CD4-positive, alpha-beta memory T cell (primary cell): Measurements from ENCODE around the gene TMEM151A. TPM values are rescaled to one million over a fixed set of nuclear protein-coding genes. Genes with fewer than 3 reads are reported as not detected.

Experiments used
- CTCF ChIA-PET: fragments of 350-600 bp; sonication (Branson Sonifier 250); formaldehyde crosslinking; loops from one replicate; lab custom pipeline; 2021; ENCODE audit warnings: inconsistent platforms; ENCODE audit not compliant: partially characterized antibody; lab: Charles Lee
- POLR2A ChIA-PET: fragments of 350-600 bp; sonication (Branson Sonifier 250); formaldehyde crosslinking; loops from one replicate; lab custom pipeline; 2021; ENCODE audit not compliant: partially characterized antibody; lab: Charles Lee
- DNase-seq, 5 donors: peaks; one replicate each; pipeline versions ENCODE4 v3.0.0 to v3.0.0-alpha.2; 2020 to 2022; ENCODE audit warnings: mixed read lengths in 1 of 5
- H3K27ac ChIP-seq: one replicate; pipeline ENCODE4 v1.7.0; 2013; ENCODE audit warnings: low read depth, low read length
- H3K27me3 ChIP-seq: 2 replicates; pipeline ENCODE4 v1.7.0; 2013; ENCODE audit warnings: mild to moderate bottlenecking, low read length, moderate library complexity; ENCODE audit not compliant: insufficient read depth
- H3K36me3 ChIP-seq: 2 replicates; pipeline ENCODE4 v1.7.0; 2013; ENCODE audit warnings: mild to moderate bottlenecking, low read length, moderate library complexity; ENCODE audit not compliant: insufficient read depth
- H3K4me1 ChIP-seq: 2 replicates; pipeline ENCODE4 v1.7.0; 2013; ENCODE audit warnings: mild to moderate bottlenecking, low read length, moderate library complexity; ENCODE audit not compliant: insufficient read depth
- H3K4me3 ChIP-seq, 2 donors: one replicate each; pipeline ENCODE4 v1.7.0; 2013; ENCODE audit warnings: low read length in 2 of 2, mild to moderate bottlenecking in 1 of 2
- H3K9me3 ChIP-seq, 2 donors: one replicate each; pipeline ENCODE4 v1.7.0; 2013; ENCODE audit warnings: low read length in 2 of 2, control low read depth in 1 of 2; ENCODE audit not compliant: control insufficient read depth in 1 of 2
- H3K27ac Mint-ChIP-seq, 7 donors: one replicate each; pipeline ENCODE4 v1.8.0; 2020 to 2021; ENCODE audit warnings: mixed read lengths in 7 of 7, mild to moderate bottlenecking in 6 of 7, inconsistent platforms in 3 of 7, moderate library complexity in 3 of 7
- H3K27me3 Mint-ChIP-seq, 2 donors: one replicate each; pipeline ENCODE4 v1.8.0; 2020 to 2021; ENCODE audit warnings: mixed read lengths in 2 of 2
- H3K36me3 Mint-ChIP-seq, 2 donors: one replicate each; pipeline ENCODE4 v1.8.0; 2020 to 2021; ENCODE audit warnings: mixed read lengths in 2 of 2, inconsistent platforms in 1 of 2, mild to moderate bottlenecking in 1 of 2
- H3K4me1 Mint-ChIP-seq, 4 donors: one replicate each; pipeline ENCODE4 v1.8.0; 2020 to 2021; ENCODE audit warnings: mixed read lengths in 4 of 4, mild to moderate bottlenecking in 1 of 4
- H3K4me3 Mint-ChIP-seq, 8 donors: one replicate each; pipeline ENCODE4 v1.8.0; 2020 to 2021; ENCODE audit warnings: mixed read lengths in 8 of 8, mild to moderate bottlenecking in 7 of 8, moderate library complexity in 6 of 8, inconsistent platforms in 3 of 8
- H3K9me3 Mint-ChIP-seq, 8 donors: one replicate each; pipeline ENCODE4 v1.8.0; 2020 to 2021; ENCODE audit warnings: mixed read lengths in 8 of 8, mild to moderate bottlenecking in 5 of 8, inconsistent platforms in 3 of 8, moderate library complexity in 1 of 8
- intact Hi-C: fragments of 100-400 bp; cut with micrococcal nuclease; formaldehyde crosslinking; loops from one replicate; pipeline ENCODE4 v1.15.1; 2023
- polyA plus RNA-seq, 2 donors: library from polyadenylated mRNA; unstranded; fragments of 300-500 nt; fragmentation: Illumina TruSeq; gene quantifications; one replicate each; pipeline ENCODE4 v1.2.3, GENCODE V29; 2021
- total RNA-seq, 2 experiments: library from RNA; stranded (reverse); gene quantifications; one replicate each; pipeline ENCODE4 v1.2.3, GENCODE V29; 2021

TMEM151A gene
- total and polyA plus RNA-seq, 4 experiments from 2014 or later: not detected

- Histone ChIP-seq H3K9me3 (no peaks in the 10 kb centered on the region), H3K4me1 (peaks cover 40% of the 10 kb centered on the region), H3K4me3 (no peak overlapping the region), H3K36me3 (peaks cover 36% of the 10 kb centered on the region), H3K27ac (no peak overlapping the region), H3K27me3 (no peaks in the 10 kb centered on the region)
- Mint-ChIP-seq H3K36me3 (peaks cover 29 to 55% of the 10 kb centered on the region in 2 donors), H3K27ac (peak overlapping the region in 1 of 7 donors; percentile 30), H3K9me3 (peaks cover 0 to 2% (median 0%) of the 10 kb centered on the region in 8 donors), H3K4me3 (peak overlapping the region in 1 of 8 donors; percentile 58), H3K4me1 (peaks cover 27 to 59% (median 37%) of the 10 kb centered on the region in 4 donors), H3K27me3 (no peaks in the 10 kb centered on the region)
- intact Hi-C loops: no loop called here
- CTCF ChIA-PET: no interaction called here
- POLR2A ChIA-PET: interaction anchor here (1.7 kb wide), 1 partner anchor 29 kb away, joined by 4 read pairs; no protein-coding TSS in a partner anchor
- no peak for DNase-seq
Measured at GRCh38 chr11:66341502-66342126, 49.9 kb downstream of the TMEM151A start.

- no peak for DNase-seq
- CTCF ChIA-PET: interaction anchor here (2.1 to 5.5 kb wide), 3 partner anchors 31 to 46 kb away, joined by 10 to 47 read pairs (median 16); no protein-coding TSS in a partner anchor
- H3K27ac ChIP-seq: no peak overlapping the region
- peaks cover 1 to 4% of the 10 kb centered on the region in 2 donors for H3K27me3 Mint-ChIP-seq
- no peaks in the 10 kb centered on the region for H3K27me3 ChIP-seq
- H3K4me3 ChIP-seq: no peak overlapping the region
- peak overlapping the region; percentile 64 to 99 (median 97) for H3K4me3 Mint-ChIP-seq
- peak overlapping the region in 6 of 7 donors; percentile 69 to 99 (median 90) for H3K27ac Mint-ChIP-seq
- POLR2A ChIA-PET: no interaction called here
- H3K36me3 ChIP-seq: peaks cover 31% of the 10 kb centered on the region
- H3K9me3 ChIP-seq: no peaks in the 10 kb centered on the region
- H3K9me3 Mint-ChIP-seq: peaks cover 0 to 9% (median 0%) of the 10 kb centered on the region in 8 donors
- intact Hi-C loops: no loop called here
- H3K4me1 Mint-ChIP-seq: peaks cover 24 to 58% (median 34%) of the 10 kb centered on the region in 4 donors
- peaks cover 42% of the 10 kb centered on the region for H3K4me1 ChIP-seq
- H3K36me3 Mint-ChIP-seq: peaks cover 29 to 54% of the 10 kb centered on the region in 2 donors
Measured at GRCh38 chr11:66343176-66343575, 51.5 kb downstream of the TMEM151A start.

- peak within 1 kb of the TSS; percentile 79 to 99 for H3K4me3 ChIP-seq
- no peaks in the 10 kb centered on the region for H3K27me3 ChIP-seq
- ChIA-PET POLR2A (interaction anchor here (0.7 to 2.3 kb wide), 14 partner anchors 9 to 633 kb away, joined by 3 to 37 read pairs (median 3); partner anchors contain the start of genes CCDC85B, KAT5, RAB1B and RCE1), CTCF (interaction anchor here (0.6 to 5.5 kb wide), 9 partner anchors 9 to 575 kb away, joined by 3 to 47 read pairs (median 3); partner anchors contain the start of genes RIN1 and SLC29A2)
- Mint-ChIP-seq H3K9me3 (peaks cover 0 to 11% (median 0%) of the 10 kb centered on the region in 8 donors), H3K27ac (peak within 1 kb of the TSS; percentile 95 to 99 (median 98)), H3K36me3 (peaks cover 20 to 44% of the 10 kb centered on the region in 2 donors), H3K4me1 (peaks cover 31 to 62% (median 41%) of the 10 kb centered on the region in 4 donors), H3K27me3 (peaks cover 1 to 4% of the 10 kb centered on the region in 2 donors), H3K4me3 (peak within 1 kb of the TSS; percentile 90 to 99 (median 97))
- DNase-seq: peak; percentile 92 to 99 (median 93)
- H3K27ac ChIP-seq: peak within 1 kb of the TSS; percentile 84
- H3K4me1 ChIP-seq: peaks cover 45% of the 10 kb centered on the region
- H3K9me3 ChIP-seq: no peaks in the 10 kb centered on the region
- H3K36me3 ChIP-seq: peaks cover 23% of the 10 kb centered on the region
- intact Hi-C loops: loop anchor here (1.0 to 5.0 kb wide), 4 partner anchors 28 to 499 kb away; partner anchors contain the start of gene RCE1
Measured at GRCh38 chr11:66344550-66345315, 53.0 kb downstream of the TMEM151A start, which contains the start of gene BRMS1. TSS of gene BRMS1 (minus strand) at chr11:66345104. CDS start at chr11:66342234, 2,870 bp downstream.

- H3K9me3 Mint-ChIP-seq: peaks cover 0 to 11% (median 0%) of the 10 kb centered on the region in 8 donors
- intact Hi-C loops: loop anchor here (1.0 to 5.0 kb wide), 4 partner anchors 28 to 498 kb away; partner anchors contain the start of gene RCE1
- H3K36me3 ChIP-seq: peaks cover 17% of the 10 kb centered on the region
- peak overlapping the region; percentile 84 for H3K27ac ChIP-seq
- no peak for DNase-seq
- H3K4me1 ChIP-seq: peaks cover 45% of the 10 kb centered on the region
- ChIA-PET CTCF (interaction anchor here (0.6 to 5.5 kb wide), 7 partner anchors 18 to 576 kb away, joined by 3 to 47 read pairs (median 7); partner anchors contain the start of gene SLC29A2), POLR2A (interaction anchor here (0.7 to 2.3 kb wide), 12 partner anchors 10 to 498 kb away, joined by 3 to 37 read pairs (median 4); partner anchors contain the start of genes CCDC85B, RAB1B, RCE1 and RIN1)
- H3K4me3 ChIP-seq: peak overlapping the region; percentile 79 to 99
- H3K4me1 Mint-ChIP-seq: peaks cover 31 to 62% (median 41%) of the 10 kb centered on the region in 4 donors
- H3K4me3 Mint-ChIP-seq: peak overlapping the region; percentile 90 to 99 (median 97)
- H3K36me3 Mint-ChIP-seq: peaks cover 20 to 41% of the 10 kb centered on the region in 2 donors
- peak overlapping the region; percentile 95 to 99 (median 98) for H3K27ac Mint-ChIP-seq
- H3K27me3 Mint-ChIP-seq: peaks cover 1 to 4% of the 10 kb centered on the region in 2 donors
- no peaks in the 10 kb centered on the region for H3K9me3 ChIP-seq
- no peaks in the 10 kb centered on the region for H3K27me3 ChIP-seq
Measured at GRCh38 chr11:66345316-66345649, 53.6 kb downstream of the TMEM151A start.

Other genes with a start within 250 kb of the TMEM151A start
- gene GAL3ST3, start 242.7 kb upstream of the TMEM151A start, total RNA-seq: not detected
- not detected for gene GAL3ST3, start 242.7 kb upstream of the TMEM151A start, polyA plus RNA-seq
- gene SF3B2, start 239.5 kb upstream of the TMEM151A start, total RNA-seq: 100 to 1,000 TPM; 238 to 240 TPM
- gene SF3B2, start 239.5 kb upstream of the TMEM151A start, polyA plus RNA-seq: 100 to 1,000 TPM in 1 of 2 donors, 10 to 100 TPM in 1; 74.4 to 128 TPM
- 100 to 1,000 TPM; 251 to 262 TPM for gene PACS1, start 221.6 kb upstream of the TMEM151A start, total RNA-seq
- gene PACS1, start 221.6 kb upstream of the TMEM151A start, polyA plus RNA-seq: 100 to 1,000 TPM in 1 of 2 donors, 10 to 100 TPM in 1; 13.7 to 104 TPM
- gene KLC2, start 34.2 kb upstream of the TMEM151A start, total RNA-seq: 10 to 100 TPM; 33.6 to 34.0 TPM
- gene KLC2, start 34.2 kb upstream of the TMEM151A start, polyA plus RNA-seq: 1 to 10 TPM; 1.7 to 7.3 TPM
- gene RAB1B, start 23.3 kb upstream of the TMEM151A start, total RNA-seq: 10 to 100 TPM; 76.4 to 79.4 TPM
- 10 to 100 TPM in 1 of 2 donors, 1 to 10 TPM in 1; 9.7 to 15.2 TPM for gene RAB1B, start 23.3 kb upstream of the TMEM151A start, polyA plus RNA-seq
- 1 to 10 TPM; 1.4 to 1.8 TPM for gene CNIH2, start 13.7 kb upstream of the TMEM151A start, total RNA-seq
- not detected for gene CNIH2, start 13.7 kb upstream of the TMEM151A start, polyA plus RNA-seq
- gene YIF1A, start 2.8 kb upstream of the TMEM151A start, total RNA-seq: 10 to 100 TPM; 40.4 to 45.1 TPM
- 10 to 100 TPM; 53.4 to 77.5 TPM for gene YIF1A, start 2.8 kb upstream of the TMEM151A start, polyA plus RNA-seq
- gene CD248, start 25.1 kb downstream of the TMEM151A start, total RNA-seq: under 1 TPM in 1 of 2 experiments, not detected in 1; 0.12 TPM
- under 1 TPM in 1 of 2 donors, not detected in 1; 0.18 TPM for gene CD248, start 25.1 kb downstream of the TMEM151A start, polyA plus RNA-seq
- gene RIN1, start 44.5 kb downstream of the TMEM151A start, total RNA-seq: 10 to 100 TPM in 1 of 2 experiments, 1 to 10 TPM in 1; 5.8 to 10.1 TPM
- 1 to 10 TPM; 2.1 to 4.9 TPM for gene RIN1, start 44.5 kb downstream of the TMEM151A start, polyA plus RNA-seq
- 10 to 100 TPM; 49.8 to 50.8 TPM for gene BRMS1, start 53.2 kb downstream of the TMEM151A start, total RNA-seq
- gene BRMS1, start 53.2 kb downstream of the TMEM151A start, polyA plus RNA-seq: 10 to 100 TPM; 70.3 to 78.7 TPM
- 1 to 10 TPM; 9.7 to 9.8 TPM for gene B4GAT1, start 55.7 kb downstream of the TMEM151A start, total RNA-seq
- 10 to 100 TPM; 12.2 to 12.7 TPM for gene B4GAT1, start 55.7 kb downstream of the TMEM151A start, polyA plus RNA-seq
- 10 to 100 TPM; 15.0 to 15.5 TPM for gene SLC29A2, start 79.9 kb downstream of the TMEM151A start, total RNA-seq
- 1 to 10 TPM in 1 of 2 donors, under 1 TPM in 1; 0.87 to 3.1 TPM for gene SLC29A2, start 79.9 kb downstream of the TMEM151A start, polyA plus RNA-seq
- gene NPAS4, start 129.1 kb downstream of the TMEM151A start, total RNA-seq: not detected
- gene NPAS4, start 129.1 kb downstream of the TMEM151A start, polyA plus RNA-seq: not detected
- 10 to 100 TPM; 22.0 to 27.9 TPM for gene MRPL11, start 147.0 kb downstream of the TMEM151A start, total RNA-seq
- gene MRPL11, start 147.0 kb downstream of the TMEM151A start, polyA plus RNA-seq: 10 to 100 TPM; 76.9 to 78.1 TPM
- 10 to 100 TPM; 25.3 to 25.9 TPM for gene PELI3, start 175.0 kb downstream of the TMEM151A start, total RNA-seq
- gene PELI3, start 175.0 kb downstream of the TMEM151A start, polyA plus RNA-seq: 1 to 10 TPM; 4.0 to 6.8 TPM
- gene DPP3, start 188.5 kb downstream of the TMEM151A start, total RNA-seq: 10 to 100 TPM; 21.0 to 24.0 TPM
- gene DPP3, start 188.5 kb downstream of the TMEM151A start, polyA plus RNA-seq: 10 to 100 TPM; 27.8 to 31.0 TPM
- gene BBS1, start 218.7 kb downstream of the TMEM151A start, total RNA-seq: 10 to 100 TPM; 37.3 to 41.3 TPM
- 10 to 100 TPM in 1 of 2 donors, 1 to 10 TPM in 1; 8.9 to 15.5 TPM for gene BBS1, start 218.7 kb downstream of the TMEM151A start, polyA plus RNA-seq